IPS DF 6.9 (cell line): Measurements from ENCODE around the gene MANF.

Experiments used
- DNase-seq: peaks from one replicate; pipeline ENCODE4 v3.0.0-alpha.2; 2013; ENCODE audit warnings: low read depth, low spot score
- H3K27ac ChIP-seq: one replicate; pipeline ENCODE4 v1.5.1; 2013; ENCODE audit warnings: low read length, control low read depth
- H3K27me3 ChIP-seq: 2 replicates; pipeline ENCODE4 v1.6.1; 2013; ENCODE audit warnings: mild to moderate bottlenecking, low read length; ENCODE audit not compliant: control insufficient read depth, insufficient read depth
- H3K36me3 ChIP-seq: 2 replicates; pipeline ENCODE4 v1.6.1; 2013; ENCODE audit warnings: low read length; ENCODE audit not compliant: control insufficient read depth, insufficient read depth
- H3K4me1 ChIP-seq: 2 replicates; pipeline ENCODE4 v1.6.1; 2013; ENCODE audit warnings: low read length; ENCODE audit not compliant: control insufficient read depth, insufficient read depth
- H3K4me3 ChIP-seq: 2 replicates; pipeline ENCODE4 v1.5.1; 2013; ENCODE audit warnings: mild to moderate bottlenecking, low read length
- H3K9me3 ChIP-seq: 2 replicates; pipeline ENCODE4 v1.6.1; 2013; ENCODE audit warnings: low read length, inconsistent platforms; ENCODE audit not compliant: control insufficient read depth, insufficient read depth
- WGBS: extraction: QIAGEN DNeasy Blood & Tissue Kit; methylation state at CpG from one replicate; pipeline ENCODE4 v1.1.7; 2013; ENCODE audit warnings: mixed read lengths, missing lambda C conversion rate; ENCODE audit not compliant: insufficient read length, insufficient coverage; 5-methylcytosine and 5-hydroxymethylcytosine counted together

Gene MANF

DNA sequence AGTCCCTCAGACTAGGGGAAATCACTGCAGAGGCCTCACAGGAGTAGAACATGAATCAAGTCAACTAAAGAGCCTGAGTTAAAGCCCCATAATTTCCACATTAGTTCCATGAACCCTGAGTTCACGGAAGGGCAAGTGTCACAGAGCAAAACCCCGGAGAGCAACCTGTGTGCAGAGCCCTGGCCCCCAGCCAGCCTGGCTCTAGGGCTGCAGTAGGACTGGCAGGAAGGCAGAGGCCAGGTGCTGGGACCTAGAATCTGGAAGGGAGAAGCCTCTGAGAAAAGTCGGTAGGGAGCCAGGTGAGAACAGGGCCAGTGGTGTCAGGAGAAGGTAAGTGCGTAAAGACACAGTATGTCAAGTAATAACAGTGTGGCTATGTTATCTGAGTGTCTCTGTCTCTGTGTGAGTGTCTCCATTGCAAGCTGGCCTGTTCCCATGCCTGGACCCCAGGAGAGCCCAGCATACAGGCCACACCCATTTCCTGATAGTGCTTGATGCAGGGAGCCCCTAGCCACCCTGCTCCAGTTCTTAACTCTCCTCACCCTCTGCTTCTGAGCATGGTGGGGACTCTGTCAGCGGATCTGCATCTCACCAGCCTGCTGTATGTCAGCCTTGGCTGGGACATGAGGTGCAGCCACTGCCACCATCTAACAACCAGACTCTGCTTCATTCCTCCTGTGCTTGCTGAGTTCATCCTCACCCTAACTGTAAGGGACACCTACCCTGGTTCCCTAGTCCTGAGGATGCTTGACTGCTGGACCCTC, 11.3 kb upstream of the MANF start:
- Histone ChIP-seq H3K27ac (no peak overlapping the region), H3K9me3 (no peaks in the 10 kb centered on the region), H3K36me3 (no peaks in the 10 kb centered on the region; the same call in 1 of the 2 replicates), H3K4me3 (no peak overlapping the region), H3K27me3 (no peaks in the 10 kb centered on the region), H3K4me1 (no peaks in the 10 kb centered on the region)
- DNase-seq: no peak
- WGBS: no CpG with 5 or more reads among the region's 5 CpGs

DNA sequence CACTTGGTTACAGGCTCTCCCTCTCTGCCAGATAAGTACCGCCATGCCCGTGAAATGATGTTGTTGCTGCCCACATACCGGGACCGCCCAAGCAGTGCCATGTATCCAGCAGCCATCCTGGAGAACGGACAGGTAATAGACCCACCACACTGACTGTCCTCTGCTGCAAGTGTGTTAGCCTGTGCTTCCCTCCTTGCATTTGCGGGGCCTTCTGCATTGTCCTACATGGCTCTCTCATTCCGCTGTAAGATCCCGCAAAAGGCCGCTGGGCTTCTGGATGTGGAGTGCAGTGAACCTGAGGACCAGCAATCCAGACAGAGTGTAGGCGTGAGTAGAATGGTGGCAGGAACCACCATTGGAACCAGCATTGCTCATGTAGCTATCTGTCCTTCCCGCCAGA, 10.6 kb upstream of the MANF start:
- H3K9me3 ChIP-seq: no peaks in the 10 kb centered on the region
- H3K27me3 ChIP-seq: no peaks in the 10 kb centered on the region
- H3K4me3 ChIP-seq: no peak overlapping the region
- no peaks in the 10 kb centered on the region; the same call in 1 of the 2 replicates for H3K36me3 ChIP-seq
- no peak overlapping the region for H3K27ac ChIP-seq
- no CpG with 5 or more reads among the region's 11 CpGs for WGBS
- no peak for DNase-seq
- no peaks in the 10 kb centered on the region for H3K4me1 ChIP-seq

DNA sequence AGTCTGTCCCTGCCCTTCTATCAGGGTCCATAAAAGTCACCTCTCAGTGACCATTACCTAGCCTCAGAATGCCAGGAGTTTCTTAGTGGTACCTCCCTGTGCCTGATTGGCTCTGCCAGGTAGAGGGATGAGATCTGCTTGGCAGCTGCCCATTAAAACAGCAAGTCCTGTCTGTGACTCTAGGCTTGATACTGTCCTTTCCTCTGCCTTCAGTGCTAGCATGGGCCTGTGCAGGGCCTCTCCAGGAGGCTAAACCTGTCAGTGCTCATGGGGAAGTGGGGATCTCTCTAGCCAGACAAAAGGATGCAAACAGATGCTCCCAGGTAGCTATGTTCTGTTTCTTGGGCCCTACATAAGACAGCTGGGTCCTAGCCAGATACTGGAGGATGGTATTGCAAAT, 10.0 kb upstream of the MANF start:
- DNase-seq: no peak

DNA sequence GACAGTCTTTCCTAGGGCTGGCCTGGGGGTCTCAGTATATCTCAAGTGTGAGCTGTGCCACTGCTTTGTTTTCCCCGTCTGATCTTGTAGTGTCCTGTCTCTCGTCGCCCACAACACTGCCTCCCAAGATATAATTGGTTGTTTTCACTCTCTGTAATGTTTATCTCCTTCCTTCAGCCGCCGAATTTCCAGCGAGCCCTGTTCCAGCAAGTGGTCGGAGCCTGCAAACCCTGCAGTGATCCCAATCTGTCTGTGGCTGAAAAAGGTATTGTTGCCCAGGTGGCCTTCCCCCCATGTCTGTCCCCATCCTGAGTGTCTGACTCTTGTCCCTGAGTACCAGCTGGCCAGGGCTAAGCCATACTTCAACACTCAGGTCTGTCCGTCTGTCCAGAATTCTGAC, 9.5 kb upstream of the MANF start:
- Histone ChIP-seq H3K36me3 (no peaks in the 10 kb centered on the region; the same call in 1 of the 2 replicates), H3K4me3 (no peak overlapping the region), H3K27me3 (no peaks in the 10 kb centered on the region), H3K4me1 (no peaks in the 10 kb centered on the region), H3K27ac (no peak overlapping the region), H3K9me3 (no peaks in the 10 kb centered on the region)
- no CpG with 5 or more reads among the region's 8 CpGs for WGBS
- DNase-seq: no peak

More for the DNA sequence above, 10.0 kb upstream of the MANF start:
- no peaks in the 10 kb centered on the region for H3K4me1 ChIP-seq
- no peaks in the 10 kb centered on the region; the same call in 1 of the 2 replicates for H3K36me3 ChIP-seq
- H3K4me3 ChIP-seq: no peak overlapping the region
- no peaks in the 10 kb centered on the region for H3K27me3 ChIP-seq
- no peaks in the 10 kb centered on the region for H3K9me3 ChIP-seq
- no peak overlapping the region for H3K27ac ChIP-seq

DNA sequence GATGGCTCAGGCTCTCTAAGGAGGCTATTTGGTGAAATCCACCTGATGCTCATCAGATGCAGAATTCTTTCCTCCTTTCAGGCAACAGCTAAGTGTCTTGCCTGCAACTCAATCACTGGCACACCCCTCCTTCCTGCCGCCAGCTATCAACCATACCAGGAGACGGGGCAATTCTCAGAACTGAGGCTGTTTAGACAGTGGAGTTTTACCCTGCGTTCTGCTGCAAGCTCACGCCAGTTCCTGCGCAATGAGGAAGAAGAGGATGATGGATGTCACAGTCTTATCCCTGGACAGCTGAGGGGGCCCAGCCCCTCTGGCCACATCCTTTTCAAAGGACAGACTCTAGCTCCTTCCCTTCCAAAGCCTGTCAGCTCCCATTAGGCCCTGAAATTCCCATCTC, 7.0 kb upstream of the MANF start:
- no peaks in the 10 kb centered on the region for H3K4me1 ChIP-seq
- peaks cover 2% of the 10 kb centered on the region for H3K36me3 ChIP-seq
- DNase-seq: no peak
- H3K27ac ChIP-seq: no peak overlapping the region
- no peak overlapping the region for H3K4me3 ChIP-seq
- WGBS: no CpG with 5 or more reads among the region's 5 CpGs
- H3K9me3 ChIP-seq: no peaks in the 10 kb centered on the region
- no peaks in the 10 kb centered on the region for H3K27me3 ChIP-seq

DNA sequence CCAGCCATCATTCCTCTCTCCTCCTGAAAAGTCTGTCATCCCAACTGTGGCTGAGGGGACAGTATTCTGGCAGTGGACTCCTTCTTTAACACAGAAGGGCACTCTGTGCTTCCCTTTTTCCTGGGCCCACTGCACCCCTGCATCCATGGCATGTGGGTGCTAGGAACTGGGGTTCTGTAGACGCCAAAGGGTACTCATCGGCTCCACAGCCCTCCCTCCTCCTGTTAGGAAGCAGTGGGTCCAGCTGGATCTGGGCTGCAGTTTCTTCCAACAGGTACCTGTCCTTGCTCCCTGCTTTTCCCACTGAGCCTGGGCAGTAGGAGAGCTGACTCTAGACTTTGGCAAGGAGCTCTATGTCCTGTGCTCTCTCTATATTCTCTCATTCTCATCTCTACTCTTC, 6.4 kb upstream of the MANF start:
- WGBS: no CpG with 5 or more reads among the region's 2 CpGs
- no peaks in the 10 kb centered on the region for H3K27me3 ChIP-seq
- H3K27ac ChIP-seq: no peak overlapping the region
- H3K4me3 ChIP-seq: no peak overlapping the region
- no peak for DNase-seq
- no peaks in the 10 kb centered on the region for H3K9me3 ChIP-seq
- peaks cover 2% of the 10 kb centered on the region for H3K36me3 ChIP-seq
- H3K4me1 ChIP-seq: no peaks in the 10 kb centered on the region

DNA sequence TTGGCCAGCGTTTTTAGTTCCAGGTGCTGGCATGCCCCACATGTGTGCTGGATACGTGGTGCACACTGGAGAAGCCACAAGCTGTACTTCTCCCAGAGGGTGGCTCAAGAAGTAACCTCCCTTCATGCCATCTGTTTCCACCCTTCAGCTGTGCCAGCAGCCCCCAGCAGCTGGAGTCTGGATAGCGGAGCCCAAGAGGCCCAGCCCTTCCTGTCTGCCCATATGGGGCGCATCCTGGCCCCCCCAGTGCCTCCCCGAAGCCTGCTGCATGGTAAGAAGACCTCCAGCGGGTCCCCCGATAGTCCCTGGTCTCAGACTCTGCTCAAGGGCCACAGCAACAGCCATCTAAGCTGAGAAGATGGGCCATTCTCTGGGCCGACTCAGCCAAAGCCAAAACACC, 5.8 kb upstream of the MANF start:
- no peak overlapping the region for H3K4me3 ChIP-seq
- no peaks in the 10 kb centered on the region for H3K9me3 ChIP-seq
- H3K36me3 ChIP-seq: peaks cover 2% of the 10 kb centered on the region
- H3K27me3 ChIP-seq: no peaks in the 10 kb centered on the region
- no peaks in the 10 kb centered on the region for H3K4me1 ChIP-seq
- no CpG with 5 or more reads among the region's 8 CpGs for WGBS
- DNase-seq: no peak
- H3K27ac ChIP-seq: no peak overlapping the region

DNA sequence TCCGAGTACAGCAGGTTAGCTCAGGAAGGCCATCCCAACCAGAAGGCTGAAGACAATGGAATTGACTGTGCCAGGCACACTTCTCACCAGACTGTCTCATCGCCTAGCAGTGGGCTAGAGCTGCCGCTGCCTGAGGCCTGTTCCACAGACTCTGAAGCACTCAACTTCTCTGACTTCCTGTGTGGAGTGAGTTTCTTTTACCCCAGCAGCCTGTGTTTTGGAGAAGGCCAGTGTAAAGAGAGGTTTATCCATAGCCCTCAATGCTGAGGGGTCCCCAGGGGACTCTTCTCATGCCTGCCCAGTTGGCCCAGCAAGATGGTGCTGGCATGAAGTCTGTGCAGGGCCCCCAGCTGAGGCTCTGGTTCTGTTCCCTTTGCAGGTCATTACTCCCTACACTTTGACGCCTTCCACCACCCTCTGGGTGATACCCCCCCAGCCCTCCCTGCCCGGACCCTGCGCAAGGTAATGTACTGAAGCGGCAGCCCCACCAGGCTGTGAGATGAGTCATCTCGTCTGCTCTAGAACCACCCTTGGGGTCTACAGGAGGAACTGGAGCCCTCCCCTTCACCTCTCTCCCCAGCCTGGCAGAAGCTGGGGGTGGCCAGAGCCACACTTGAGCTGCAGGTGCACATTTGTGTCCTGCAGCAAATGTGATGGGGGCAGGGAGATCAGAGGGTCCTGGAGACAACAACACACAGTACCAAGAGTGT, 5.2 kb upstream of the MANF start:
- Histone ChIP-seq H3K27me3 (no peaks in the 10 kb centered on the region), H3K27ac (no peak overlapping the region), H3K36me3 (peaks cover 2% of the 10 kb centered on the region), H3K9me3 (no peaks in the 10 kb centered on the region), H3K4me1 (no peaks in the 10 kb centered on the region), H3K4me3 (no peak overlapping the region)
- no peak for DNase-seq
- WGBS: no CpG with 5 or more reads among the region's 8 CpGs

DNA sequence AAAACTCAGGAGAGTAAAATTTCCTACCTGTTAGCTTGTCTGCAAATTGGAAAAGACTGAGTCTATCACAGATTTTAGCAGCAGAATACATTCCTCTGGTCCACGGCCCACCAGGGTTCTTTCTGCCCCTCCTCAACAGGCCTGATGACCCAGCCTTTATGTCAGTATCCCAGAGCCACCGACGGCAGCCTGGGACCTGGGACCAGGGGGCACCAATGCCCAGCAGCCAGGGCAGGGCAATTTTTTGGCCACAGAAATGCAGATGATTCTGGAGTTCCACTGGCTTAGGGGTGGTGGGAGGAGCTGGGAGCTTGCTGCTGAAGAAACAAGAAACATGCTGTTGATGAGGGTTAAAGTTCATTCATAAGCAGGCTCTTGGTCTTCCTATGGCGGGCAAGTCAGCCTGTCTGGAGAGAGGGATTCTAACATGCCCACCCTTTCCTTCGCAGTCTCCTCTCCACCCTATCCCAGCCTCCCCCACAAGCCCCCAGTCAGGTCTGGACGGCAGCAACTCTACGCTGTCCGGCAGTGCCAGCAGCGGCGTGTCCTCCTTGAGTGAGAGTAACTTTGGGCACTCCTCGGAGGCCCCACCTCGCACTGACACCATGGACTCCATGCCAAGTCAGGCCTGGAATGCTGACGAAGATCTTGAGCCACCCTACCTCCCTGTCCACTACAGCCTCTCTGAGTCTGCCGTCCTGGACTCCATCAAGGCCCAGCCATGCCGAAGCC, 4.3 kb upstream of the MANF start:
- H3K36me3 ChIP-seq: peaks cover 2% of the 10 kb centered on the region
- no peak overlapping the region for H3K27ac ChIP-seq
- H3K9me3 ChIP-seq: no peaks in the 10 kb centered on the region
- DNase-seq: no peak
- H3K4me1 ChIP-seq: no peaks in the 10 kb centered on the region
- no peak overlapping the region for H3K4me3 ChIP-seq
- WGBS: no CpG with 5 or more reads among the region's 15 CpGs
- H3K27me3 ChIP-seq: no peaks in the 10 kb centered on the region

DNA sequence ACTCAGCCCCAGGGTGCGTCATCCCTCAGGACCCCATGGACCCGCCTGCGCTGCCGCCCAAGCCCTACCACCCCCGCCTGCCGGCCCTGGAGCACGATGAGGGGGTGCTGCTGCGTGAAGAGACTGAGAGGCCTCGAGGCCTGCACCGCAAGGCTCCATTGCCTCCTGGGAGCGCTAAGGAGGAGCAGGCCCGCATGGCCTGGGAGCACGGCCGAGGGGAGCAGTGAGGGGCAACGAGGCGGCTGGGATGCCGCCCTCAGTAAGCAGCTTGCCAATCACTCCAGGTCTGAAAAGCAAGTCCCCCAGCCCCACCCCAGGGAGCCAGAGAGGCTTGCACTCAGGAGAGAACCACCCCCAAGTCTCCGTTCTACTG, 3.8 kb upstream of the MANF start:
- no CpG with 5 or more reads among the region's 18 CpGs for WGBS
- H3K27me3 ChIP-seq: no peaks in the 10 kb centered on the region
- no peak for DNase-seq
- H3K9me3 ChIP-seq: no peaks in the 10 kb centered on the region
- no peak overlapping the region for H3K27ac ChIP-seq
- H3K4me3 ChIP-seq: no peak overlapping the region
- peaks cover 2% of the 10 kb centered on the region for H3K36me3 ChIP-seq
- no peaks in the 10 kb centered on the region for H3K4me1 ChIP-seq
